ENCODE measurements around the gene PCSK5. TPM values are rescaled to one million over a fixed set of nuclear protein-coding genes. Genes with fewer than 3 reads are reported as not detected.

Gene PCSK5
- total RNA-seq, 1 experiment from 2014 or later: 7.5 TPM

DNA sequence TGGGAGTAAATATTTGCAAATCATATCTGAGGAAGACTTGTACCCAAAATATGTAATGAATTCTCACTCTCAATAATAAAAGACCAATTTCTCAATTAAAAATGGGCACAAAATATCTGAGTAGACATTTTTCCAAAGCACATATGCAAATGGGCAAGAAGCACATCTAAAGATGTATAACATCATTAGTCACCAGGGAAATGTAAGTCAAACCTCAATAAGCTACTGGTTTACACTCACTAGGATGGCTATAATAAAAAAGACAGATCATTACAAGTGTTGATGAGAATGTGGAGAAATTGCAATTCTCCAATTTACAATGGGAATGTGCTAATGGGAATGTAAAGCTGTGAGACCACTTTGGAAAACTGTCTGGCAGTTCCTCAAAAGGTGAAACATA lies 13.9 kb downstream of the PCSK5 start:
- TF ChIP-seq, protein P1, sequence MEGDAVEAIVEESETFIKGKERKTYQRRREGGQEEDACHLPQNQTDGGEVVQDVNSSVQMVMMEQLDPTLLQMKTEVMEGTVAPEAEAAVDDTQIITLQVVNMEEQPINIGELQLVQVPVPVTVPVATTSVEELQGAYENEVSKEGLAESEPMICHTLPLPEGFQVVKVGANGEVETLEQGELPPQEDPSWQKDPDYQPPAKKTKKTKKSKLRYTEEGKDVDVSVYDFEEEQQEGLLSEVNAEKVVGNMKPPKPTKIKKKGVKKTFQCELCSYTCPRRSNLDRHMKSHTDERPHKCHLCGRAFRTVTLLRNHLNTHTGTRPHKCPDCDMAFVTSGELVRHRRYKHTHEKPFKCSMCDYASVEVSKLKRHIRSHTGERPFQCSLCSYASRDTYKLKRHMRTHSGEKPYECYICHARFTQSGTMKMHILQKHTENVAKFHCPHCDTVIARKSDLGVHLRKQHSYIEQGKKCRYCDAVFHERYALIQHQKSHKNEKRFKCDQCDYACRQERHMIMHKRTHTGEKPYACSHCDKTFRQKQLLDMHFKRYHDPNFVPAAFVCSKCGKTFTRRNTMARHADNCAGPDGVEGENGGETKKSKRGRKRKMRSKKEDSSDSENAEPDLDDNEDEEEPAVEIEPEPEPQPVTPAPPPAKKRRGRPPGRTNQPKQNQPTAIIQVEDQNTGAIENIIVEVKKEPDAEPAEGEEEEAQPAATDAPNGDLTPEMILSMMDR (conservative IDR thresholded peaks at IDR 0.05): no peak
- Histone ChIP-seq H2BK120ac (ENCODE audit: low read depth, low read length, poor library complexity, severe bottlenecking) (no peak overlapping the region), H3K9ac (ENCODE audit: extremely low read depth, insufficient read length, low read length) (no peak overlapping the region), H3K79me1 (ENCODE audit: insufficient read depth, low read depth, low read length, poor library complexity, severe bottlenecking) (no peaks in the 10 kb centered on the region), H4K8ac (replicated peaks; ENCODE audit: insufficient read length, low read depth, low read length) (no peak overlapping the region), H2BK20ac (ENCODE audit: low read depth, low read length, poor library complexity, severe bottlenecking) (no peak overlapping the region), H3T11ph (ENCODE audit: low read length) (no peak overlapping the region), H2BK15ac (ENCODE audit: low read depth, low read length) (no peak overlapping the region), H2AK5ac (ENCODE audit: insufficient read length, low read length) (no peak overlapping the region), H4K20me1 (ENCODE audit: control insufficient read depth, insufficient read depth, insufficient read length) (no peaks in the 10 kb centered on the region), H3K4me1 (ENCODE audit: insufficient read depth, low read length) (peaks cover 6% of the 10 kb centered on the region; the same call in 1 of the 2 replicates), H3K4me2 (ENCODE audit: insufficient read depth, insufficient read length, low read length) (no peak overlapping the region), H4K5ac (ENCODE audit: insufficient read length, low read depth, low read length) (no peak overlapping the region), H3K27me3 (ENCODE audit: insufficient read depth, low read length) (no peaks in the 10 kb centered on the region), H3K27ac (ENCODE audit: insufficient read length, low read depth, low read length) (no peak overlapping the region), H3K9me3 (ENCODE audit: control insufficient read depth, low read depth, low read length) (no peaks in the 10 kb centered on the region), H3K23ac (ENCODE audit: insufficient read length, low read depth, low read length) (no peak overlapping the region), H3K56ac (ENCODE audit: insufficient read length, low read depth, low read length) (no peak overlapping the region), H2BK5ac (ENCODE audit: insufficient read length, low read length) (no peak overlapping the region), H3K14ac (ENCODE audit: insufficient read depth, low read length) (no peak overlapping the region), H3K18ac (ENCODE audit: insufficient read length, low read depth, low read length) (no peak overlapping the region), H3K79me2 (ENCODE audit: insufficient read depth, low read length) (peaks cover 9% of the 10 kb centered on the region; the same call in 1 of the 2 replicates), H3K23me2 (ENCODE audit: insufficient read length, low read depth, low read length, poor library complexity, severe bottlenecking) (no peaks in the 10 kb centered on the region), H2AFZ (ENCODE audit: low read length) (no peak overlapping the region), H2BK12ac (ENCODE audit: insufficient read length, low read depth, low read length) (no peak overlapping the region), H3K4ac (ENCODE audit: low read depth, low read length) (no peak overlapping the region), H4K91ac (ENCODE audit: insufficient read length, low read depth, low read length) (no peak overlapping the region)
- Mint-ChIP-seq H3K27me3 (ENCODE audit: low read depth) (no peaks in the 10 kb centered on the region), H3K9me3 (peaks cover 0 to 3% of the 10 kb centered on the region in 2 experiments; a peak in 2 of 5 replicates), H3K27ac (no peak overlapping the region), H3K4me3 (no peak overlapping the region), H3K4me1 (peaks cover 7% of the 10 kb centered on the region in 2 experiments), H3K36me3 (ENCODE audit: insufficient read depth in 1 of 3, low read depth in 3 of 3) (peaks cover 4 to 6% (median 6%) of the 10 kb centered on the region in 3 experiments; a peak in 5 of 7 replicates)
- no peak for DNase-seq

Measured in H9 (cell line).